Effector CD8-positive, alpha-beta T cell (primary cell): Measurements from ENCODE around the gene RGS9.
"Not testable (repeated sequence)": the region's sequence is repeated elsewhere in the genome, so short reads cannot be mapped to it uniquely, and the experiment has no call there.

Source experiments
- DNase-seq: peaks from one replicate; lab custom pipeline; 2025; lab: John Stamatoyannopoulos, UW

The RGS9 gene

DNA sequence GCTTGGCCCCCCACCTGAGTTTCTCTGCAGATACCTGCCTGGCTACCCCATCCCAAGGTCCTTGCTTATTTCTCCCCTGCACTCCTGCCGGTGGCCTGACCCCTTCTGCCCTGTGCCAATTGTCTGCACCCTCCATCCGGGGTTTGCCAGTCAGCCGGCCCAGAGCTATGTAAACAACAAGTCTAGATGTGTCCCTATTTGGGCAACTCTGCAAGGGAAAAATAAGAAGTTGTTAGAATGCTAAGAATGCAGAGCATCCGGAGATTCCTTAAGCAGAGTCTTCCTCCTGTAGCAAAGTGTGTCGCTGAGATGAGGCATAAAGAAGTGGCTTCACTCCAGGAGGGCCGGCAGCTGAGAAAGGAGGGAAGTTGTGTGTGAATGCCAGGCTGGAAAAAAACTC, 46.6 kb downstream of the RGS9 start:
- no peak for DNase-seq

DNA sequence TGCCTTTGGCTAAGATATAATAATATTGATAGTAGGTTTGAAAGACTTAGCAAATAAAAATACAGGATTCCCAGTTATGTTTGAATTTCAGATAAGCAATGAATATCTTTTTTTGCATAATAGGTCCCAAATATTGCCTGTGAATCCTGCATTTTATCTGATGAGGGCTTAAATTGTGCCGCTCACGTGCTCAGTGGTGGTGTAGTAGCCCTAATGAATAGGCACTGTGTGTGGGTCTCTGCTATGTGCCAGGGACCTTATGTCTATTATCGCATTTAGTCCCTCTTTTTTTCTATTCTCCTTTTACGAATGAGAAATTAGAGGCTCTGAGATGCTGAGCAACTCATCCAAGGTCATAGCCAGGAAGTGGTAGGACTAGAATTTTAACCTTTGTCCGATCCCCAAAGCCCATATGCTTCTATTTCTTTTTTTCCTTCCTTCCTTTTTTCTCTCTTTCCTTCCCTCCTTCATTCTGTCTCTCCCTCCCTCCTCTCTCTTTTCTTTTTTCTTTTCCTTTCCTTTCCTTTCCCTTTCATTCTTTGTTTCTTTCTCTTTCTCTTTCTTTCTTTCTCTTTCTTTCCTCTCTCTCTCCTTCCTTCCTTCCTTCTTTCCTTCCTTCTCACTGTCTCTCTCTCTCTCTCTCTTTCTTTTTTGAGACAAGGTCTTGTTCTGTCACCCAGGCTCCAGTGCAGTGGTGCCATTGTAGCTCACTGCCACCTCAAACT, 47.2 kb downstream of the RGS9 start:
- no peak for DNase-seq

DNA sequence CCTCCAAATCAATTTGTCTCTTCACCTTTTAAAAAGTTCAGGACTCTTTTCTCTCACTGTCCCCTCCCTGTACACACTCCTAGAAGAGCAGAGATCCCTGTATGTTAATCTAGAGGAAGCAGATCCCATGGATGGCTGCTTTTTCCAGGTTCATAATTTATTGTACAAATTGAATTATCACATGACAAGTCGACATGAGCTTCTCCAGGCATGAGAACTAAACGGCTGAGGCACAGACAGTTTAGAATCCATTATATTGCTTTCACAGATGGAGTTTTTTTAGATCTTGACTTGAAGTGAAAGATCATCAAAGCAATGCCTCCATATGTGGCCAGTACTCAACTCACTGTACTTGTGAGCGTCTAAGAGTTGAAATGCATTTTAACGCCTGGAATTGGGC, 47.9 kb downstream of the RGS9 start:
- DNase-seq: no peak

DNA sequence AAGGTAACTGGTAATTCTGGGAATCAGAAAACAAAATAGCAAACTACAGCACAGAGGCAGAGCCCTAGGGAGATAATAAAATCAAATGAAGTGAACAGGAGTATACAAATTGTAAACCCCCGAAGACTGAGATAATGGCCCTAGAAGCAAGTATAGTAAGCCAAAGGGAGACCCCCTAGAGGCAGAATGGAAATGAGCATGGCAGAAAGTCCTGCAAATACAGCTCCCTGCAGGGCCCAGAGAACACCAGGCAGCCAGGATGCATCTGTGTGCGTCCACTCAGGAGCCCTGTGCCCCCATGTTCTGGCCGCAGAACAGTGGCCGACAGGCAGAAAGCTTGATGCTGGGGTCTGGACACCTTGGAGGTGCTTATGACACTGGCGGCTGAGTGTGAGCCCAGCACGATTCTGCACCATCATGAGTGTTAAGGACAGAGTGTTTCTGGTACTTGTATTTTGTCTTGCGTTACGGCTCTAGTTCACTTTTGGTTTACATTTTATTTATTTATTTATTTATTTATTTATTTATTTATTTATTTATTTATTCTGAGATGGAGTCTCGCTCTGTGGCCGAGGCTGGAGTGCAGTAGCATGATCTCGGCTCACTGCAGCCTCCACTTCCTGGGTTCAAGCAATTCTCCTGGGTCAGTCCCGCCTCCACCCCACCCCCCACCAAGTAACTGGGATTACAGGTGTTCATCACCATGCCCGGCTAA, 48.7 kb downstream of the RGS9 start:
- DNase-seq: no peak

DNA sequence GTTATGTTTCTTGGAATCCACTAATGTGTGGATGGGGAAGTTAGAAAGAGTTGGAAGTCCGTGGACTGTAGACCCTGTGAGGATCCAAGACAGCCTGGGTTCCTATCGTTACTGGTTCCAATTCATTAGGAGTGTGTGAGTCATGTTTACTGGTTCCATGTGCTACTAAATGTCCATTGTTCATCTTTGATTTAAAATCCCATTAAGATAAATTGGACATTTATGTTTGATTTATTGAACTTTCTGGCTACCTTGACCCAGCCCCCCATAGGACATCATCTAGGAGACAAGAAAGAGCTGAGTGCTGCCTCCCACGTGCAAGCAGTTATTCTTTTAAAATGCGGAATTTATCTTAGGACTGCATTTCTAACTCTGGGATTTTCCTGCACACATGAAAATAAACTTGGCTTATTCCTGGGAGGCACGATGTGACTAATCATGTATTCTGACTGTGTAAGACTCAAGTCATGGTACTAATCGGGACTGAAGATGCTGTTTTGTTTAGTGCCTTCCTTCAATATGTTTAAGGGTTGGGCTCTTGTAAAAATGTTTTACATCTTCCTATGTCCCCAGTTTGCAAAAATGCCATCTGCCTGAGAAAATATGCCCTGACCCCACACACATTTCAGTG, 53.4 kb downstream of the RGS9 start:
- no peak for DNase-seq

DNA sequence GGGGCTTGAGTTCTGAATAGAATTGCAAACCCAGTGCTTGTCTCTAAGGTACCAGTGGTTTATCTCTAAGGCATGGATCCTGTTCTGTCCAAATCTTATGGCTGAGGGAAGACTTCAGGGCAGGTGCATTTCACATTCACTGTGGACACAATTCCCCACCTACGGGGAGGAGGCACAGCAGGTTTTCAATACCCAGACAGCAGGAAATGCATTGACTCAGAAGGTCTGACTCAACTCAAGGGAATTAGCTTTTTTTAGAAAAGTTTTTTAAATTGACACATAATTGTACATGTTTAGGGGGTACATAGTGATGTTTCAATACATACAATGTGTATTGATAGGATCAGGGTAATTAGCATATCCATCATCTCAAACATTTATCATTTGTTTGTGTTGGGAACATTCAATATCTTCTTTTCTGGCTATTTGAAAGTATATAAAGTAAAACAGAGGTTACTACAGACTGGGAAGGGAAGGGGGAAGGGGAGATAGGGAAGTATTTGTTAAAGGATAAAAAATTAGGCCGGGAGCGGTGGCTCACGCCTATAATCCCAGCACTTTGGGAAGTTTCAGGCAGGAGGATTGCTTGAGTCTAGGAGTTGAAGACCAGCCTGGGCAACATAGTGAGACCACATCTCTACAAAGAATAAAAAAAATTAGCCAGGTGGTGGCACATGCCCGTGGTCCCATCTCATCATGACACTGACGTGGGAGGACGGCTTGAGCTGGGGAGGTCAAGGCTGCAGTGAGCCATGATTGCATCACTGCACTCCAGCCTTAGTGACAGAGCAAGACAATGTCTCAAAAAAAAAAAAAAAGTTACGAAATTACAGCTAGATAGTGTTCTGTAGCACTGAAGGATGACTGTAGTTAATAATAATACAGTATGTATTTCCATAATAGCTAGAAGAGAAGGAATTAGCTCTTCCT, 54.9 kb downstream of the RGS9 start:
- no peak for DNase-seq

DNA sequence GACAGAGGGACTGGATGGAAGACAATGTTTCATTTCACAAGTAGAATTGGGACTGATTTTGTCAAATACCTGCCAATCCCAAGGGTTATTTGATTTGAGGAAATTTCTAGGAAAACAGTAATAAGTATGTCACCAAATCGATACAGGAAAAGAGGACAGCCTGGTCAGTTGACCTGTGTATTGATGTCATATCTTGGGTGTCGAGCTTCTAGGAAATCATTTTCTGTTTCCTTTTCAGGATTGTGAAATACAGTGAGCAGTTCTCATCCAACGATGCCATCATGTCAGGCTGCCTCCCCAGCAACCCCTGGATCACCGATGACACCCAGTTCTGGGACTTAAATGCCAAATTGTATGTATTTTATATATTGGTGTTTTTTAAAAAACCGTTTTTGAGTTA, 56.1 kb downstream of the RGS9 start:
- DNase-seq: no peak

DNA sequence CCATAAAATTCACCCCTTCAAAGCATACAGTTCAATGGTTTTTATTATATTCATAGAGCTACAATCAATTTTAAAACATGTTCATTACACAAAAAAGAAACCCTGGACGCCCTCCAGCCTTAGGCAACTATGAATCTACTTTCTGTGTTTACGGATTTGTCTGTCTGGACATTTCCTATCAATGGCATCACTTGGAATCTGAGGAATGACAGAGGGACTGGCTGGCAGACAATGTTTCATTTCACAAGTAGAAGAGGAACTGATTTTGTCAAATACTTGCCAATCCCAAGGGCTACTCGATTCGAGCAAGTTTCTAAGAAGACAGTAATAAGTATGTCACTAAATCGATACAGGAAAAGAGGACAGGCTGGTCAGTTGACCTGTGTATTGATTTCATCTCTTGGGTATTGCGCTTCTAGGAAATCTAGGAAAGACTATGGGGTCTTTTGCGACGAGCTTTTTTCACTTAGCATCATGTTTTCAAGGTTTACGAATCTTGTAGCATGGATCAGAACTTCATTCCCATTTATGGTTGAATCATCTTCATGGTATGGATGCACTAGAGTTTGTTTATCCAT, 56.6 kb downstream of the RGS9 start:
- no peak for DNase-seq

DNA sequence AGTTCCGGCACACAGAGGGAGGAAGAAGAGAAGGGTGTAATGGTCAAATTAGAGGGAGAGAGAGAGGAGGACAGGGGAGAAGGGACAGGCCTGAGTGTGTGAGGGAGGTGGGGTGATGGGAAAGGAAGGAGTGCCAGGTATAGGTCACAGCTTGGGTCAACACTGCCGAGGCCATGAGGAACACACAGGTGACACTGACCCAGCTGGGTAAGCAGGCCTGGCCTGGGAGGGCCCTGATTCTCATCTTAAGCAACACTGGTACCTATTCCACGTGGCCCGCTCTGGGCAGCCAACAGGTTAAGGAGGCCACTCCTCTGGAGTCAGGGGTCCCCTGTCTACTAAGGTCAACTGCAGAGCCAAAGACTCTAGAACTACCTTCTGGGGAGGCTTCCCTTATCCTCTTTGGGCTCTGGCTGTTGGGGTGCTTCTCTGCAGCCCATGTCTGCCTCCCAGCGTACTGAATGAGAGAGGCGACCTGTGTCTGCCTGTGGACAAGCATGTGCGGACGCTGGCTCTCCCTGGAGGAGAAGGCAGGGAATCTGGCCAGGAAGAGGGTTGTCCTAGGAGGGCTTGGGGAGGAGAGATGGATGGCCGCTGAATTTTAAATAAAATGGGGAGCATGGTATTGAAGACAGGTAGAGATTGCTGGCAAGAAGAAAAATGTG, 57.6 kb downstream of the RGS9 start:
- no peak for DNase-seq

DNA sequence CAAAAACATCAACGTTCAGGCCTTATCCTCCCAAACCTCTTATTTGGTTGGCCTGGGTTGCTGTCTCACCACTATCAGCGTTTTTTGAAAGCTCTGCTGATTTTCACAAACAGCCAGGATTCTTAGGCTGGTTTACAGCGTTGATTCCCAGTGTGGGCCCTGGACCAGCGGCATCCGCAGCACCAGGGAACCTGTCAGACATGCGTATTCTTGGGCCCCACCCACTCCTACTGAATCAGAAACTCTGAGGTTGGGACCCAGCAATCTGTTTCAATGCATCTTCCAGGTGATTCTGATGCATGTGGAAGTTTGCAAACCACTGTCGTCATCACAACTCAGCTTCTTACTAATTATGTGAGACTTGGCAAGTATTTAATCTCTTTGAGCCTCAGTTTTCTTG, 58.5 kb downstream of the RGS9 start:
- no peak for DNase-seq

DNA sequence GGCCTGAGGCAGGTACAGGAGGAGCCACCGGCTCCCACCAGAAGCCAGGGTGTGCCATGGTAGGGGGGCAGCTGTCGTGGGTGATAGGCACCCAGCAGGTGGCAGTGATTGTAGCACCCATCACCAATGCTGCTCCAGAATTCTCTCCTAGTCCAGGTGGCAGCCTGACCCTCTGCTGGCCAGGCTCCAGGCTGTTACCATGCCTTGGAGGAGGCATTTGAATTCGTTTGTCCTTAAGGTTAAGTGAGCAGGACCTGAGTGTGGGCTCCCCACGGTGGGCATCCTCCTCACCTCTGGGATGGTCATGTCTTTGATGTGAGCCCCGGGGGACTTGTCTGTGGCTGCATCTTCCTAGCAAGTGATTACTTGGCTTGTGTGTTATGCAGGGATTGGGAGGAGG, 59.4 kb downstream of the RGS9 start:
- DNase-seq: no peak

DNA sequence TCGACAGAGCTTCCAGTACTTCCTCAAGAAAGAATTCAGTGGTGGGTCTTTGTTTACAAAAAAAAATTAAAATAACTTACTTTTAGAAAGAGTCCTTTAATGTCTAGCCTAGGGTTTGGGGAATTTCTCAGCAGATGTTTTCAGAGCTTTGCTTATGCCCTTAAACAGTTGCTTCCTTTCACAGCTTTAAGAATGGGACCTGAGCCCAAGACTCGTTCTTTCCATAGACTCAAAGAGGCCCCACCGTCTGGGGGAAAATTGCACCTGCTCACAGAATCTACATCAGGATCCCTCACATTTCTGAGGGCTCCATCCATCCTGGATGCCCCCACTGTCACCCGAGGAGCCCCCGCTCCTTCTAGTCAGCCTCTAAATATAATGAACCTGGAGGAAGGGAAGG, 60.0 kb downstream of the RGS9 start:
- DNase-seq: no peak

DNA sequence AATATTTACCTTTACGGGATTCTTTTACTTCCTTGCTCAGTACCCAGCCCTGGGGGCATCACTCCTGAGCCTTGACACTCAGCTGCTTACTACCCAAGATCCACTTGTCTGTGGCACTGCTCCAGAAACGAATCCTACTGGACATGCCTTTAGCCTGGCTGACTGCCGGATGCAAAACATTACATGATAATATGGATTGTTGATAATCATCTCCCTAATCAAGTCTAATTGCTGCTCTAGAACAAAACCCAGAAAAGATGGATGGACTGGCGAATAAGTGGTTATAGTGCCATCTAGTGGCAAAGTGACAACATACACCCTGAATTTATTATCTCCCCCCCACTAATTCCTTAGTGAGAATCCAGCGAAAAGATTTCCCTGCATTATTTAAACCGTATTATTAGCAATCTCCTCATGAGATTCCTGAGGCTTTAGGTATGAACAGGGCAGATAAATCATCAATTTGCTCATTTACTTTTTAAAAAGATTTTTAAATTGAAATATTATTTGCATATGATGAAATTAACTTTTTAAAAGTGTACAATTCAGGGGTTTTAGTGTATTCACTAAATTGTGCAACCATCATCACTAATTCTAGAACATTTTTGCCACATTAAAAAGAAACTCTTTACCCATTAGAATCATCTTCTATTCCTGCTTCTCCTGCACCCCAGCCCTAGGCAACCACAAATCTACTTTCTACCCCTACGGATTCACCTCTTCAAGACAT, 61.6 kb downstream of the RGS9 start:
- DNase-seq: no peak

DNA sequence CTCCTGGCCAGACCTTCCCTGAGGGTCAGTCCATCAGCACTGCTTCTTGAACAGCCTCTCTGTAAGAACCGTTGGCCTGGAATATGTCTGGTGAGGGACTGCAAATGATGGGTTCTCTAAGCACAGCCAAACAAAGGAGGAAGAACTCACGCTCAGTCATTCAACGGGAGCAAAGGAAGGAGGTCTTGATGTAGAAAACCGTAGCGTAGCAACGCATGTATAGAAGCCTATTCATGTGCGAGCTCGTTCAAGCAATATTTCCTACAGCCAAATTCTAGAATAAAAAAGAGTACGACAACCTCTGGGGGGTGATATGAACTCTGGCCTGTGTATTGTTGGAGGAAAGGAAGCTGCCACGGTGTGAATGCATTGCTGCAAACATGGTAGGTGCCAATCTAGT, 64.2 kb downstream of the RGS9 start:
- no peak for DNase-seq

DNA sequence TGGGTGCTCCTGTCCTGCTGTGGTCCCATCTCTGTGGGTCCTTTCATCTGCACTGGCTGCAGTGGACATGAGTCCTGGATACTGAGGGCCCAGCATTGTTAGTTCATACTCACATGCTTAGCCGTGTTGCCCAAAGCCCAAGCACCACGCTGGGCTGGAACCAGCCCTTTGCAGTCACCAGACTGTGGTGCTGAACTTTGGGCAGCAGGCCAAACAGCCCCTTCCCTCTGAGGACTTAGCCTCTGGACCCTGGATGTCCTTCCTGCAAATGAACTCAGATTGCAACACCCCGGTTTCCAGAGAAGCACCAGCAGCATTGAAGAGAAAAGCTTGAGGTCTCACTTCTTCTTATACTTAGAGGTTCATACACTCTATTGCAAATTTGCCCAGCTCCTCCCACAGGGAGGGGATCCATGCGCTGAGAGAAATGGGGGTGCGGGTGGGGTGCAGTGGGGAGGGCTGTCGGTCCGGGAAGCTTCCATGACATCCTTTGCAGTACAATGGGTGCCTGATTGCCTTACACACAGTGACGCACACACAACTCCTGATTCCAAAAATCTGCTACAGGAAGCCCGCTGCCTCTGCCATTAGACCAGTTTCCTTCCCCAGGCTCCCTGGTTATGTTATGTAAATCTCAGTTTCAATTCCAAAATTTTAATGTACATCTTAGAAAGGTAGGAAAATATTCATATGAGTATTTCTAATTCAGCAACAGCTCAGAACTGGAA, 65.8 kb downstream of the RGS9 start:
- no peak for DNase-seq

DNA sequence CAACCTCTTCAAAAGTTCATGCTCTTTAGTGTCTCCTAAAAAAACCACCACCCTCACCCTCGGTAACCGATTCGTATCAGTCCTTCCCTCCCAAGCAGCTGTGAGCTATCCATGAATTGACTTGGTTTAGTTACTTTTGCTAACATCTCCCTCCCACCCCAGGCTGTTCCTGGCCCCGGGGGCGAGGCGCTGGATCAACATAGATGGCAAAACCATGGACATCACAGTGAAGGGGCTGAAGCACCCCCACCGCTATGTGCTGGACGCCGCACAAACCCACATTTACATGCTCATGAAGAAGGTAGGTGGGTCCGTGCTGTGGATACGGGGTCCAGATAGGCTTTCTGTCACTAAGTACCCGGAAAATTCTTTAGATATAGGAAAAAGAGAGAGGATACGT, 66.8 kb downstream of the RGS9 start:
- DNase-seq: no peak

DNA sequence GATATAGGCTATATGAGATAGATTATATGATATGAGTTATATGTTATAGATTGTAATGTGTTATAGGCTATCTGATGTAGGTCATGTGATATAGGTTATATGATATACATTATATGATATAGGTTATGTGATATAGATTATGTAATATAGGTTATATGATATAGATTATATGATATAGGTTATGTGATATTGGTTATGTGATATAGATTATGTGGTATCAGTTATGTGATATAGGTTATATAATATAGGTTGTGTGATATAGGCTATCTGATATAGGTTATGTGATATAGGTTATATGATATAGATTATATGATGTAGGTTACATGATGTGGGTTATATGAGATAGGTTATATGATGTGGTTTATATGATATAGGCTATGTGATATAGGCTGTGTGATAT, 68.5 kb downstream of the RGS9 start:
- DNase-seq: no peak

DNA sequence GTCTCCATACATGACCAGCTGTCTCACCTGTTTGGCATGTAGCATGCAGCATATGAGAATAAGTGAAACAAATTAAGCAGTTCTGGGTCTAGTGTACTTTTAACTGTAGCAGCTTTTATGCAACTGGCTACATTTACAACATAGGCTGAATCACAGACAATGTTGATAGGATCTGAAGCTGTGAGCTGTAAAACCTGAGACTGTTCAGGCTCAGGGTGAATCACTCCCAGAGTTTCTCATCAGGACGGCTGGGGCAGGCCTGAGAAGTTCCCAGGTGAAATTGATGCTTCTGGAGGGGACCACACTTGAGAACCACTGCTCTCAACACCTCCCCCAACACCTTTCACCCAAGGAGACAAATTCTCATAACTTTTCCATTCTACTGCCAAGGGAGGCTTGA, 70.3 kb downstream of the RGS9 start:
- not testable (repeated sequence) for DNase-seq

DNA sequence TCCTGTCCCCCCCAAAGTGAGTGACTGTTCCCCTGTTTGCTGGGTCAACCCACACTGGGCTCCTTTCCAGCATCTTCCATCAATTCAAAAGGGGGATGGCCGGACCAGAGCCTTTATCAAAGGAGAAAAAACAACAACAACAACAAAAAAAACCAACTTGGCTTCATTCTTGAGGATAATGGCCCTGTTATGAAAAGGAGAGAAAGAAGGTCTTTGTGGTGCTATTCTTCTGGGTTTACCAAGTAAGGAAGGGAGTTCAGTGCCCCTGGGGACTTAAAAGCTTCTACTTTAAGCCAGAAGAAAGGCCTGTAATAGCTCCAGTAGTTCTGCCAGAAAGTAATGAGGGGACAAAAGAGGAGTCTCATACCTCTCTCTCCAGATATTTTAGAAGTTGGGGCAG, 71.5 kb downstream of the RGS9 start:
- DNase-seq: no peak

DNA sequence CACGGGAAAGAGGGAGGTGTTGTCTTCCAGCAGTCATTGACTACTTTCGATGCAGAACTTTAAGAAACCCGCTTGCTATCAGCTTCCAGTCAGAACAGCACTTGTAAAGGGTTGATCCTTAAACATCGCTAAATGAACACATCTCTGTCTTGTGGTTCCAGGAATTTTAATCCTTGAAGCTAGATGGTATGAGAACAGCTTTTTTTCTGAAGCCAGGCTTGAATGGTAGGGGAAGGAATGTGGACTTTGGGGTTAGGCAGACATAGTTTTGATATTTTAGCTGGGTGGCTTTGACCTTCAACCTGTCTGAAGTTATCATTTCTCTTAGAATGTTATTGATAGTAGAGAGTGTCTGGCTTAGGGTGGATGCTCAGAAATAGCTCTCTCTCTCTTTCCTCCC, 81.1 kb downstream of the RGS9 start:
- DNase-seq: no peak
